GM12891 (cell line): ENCODE data around the gene EIF3D.

ENCODE experiments used
- DNase-seq: peaks from one replicate; pipeline ENCODE4 v3.0.0; 2011; ENCODE audit warnings: low spot score; ENCODE audit not compliant: insufficient read length
- FAIRE-seq: peaks from 2 replicates; lab custom pipeline; 2011; peaks lifted over from hg19 to GRCh38; lab: Jason Lieb, UNC
- PAX5 ChIP-seq: IDR thresholded peaks from 2 replicates; pipeline ENCODE4 v1.6.1; 2011; ENCODE audit warnings: low read length, moderate library complexity, mild to moderate bottlenecking; ENCODE audit not compliant: insufficient read depth, severe bottlenecking
- POLR2A ChIP-seq: IDR thresholded peaks from 2 replicates; pipeline ENCODE4 v1.6.1; 2011; ENCODE audit warnings: low read depth, low read length, control low read depth
- POLR2AphosphoS5 ChIP-seq: IDR thresholded peaks from 2 replicates; pipeline ENCODE4 v1.6.1; 2011; ENCODE audit warnings: low read depth, low read length, control low read depth
- POU2F2 ChIP-seq: IDR thresholded peaks from 2 replicates; pipeline ENCODE4 v1.6.1; 2011; ENCODE audit warnings: low read depth, mild to moderate bottlenecking, control low read depth, low read length, moderate library complexity
- SPI1 ChIP-seq: IDR thresholded peaks from 2 replicates; pipeline ENCODE4 v1.6.1; 2011; ENCODE audit warnings: low read depth, low read length, control low read depth
- TAF1 ChIP-seq: IDR thresholded peaks from 2 replicates; pipeline ENCODE4 v1.6.1; 2011; ENCODE audit warnings: low read depth, low read length, control low read depth

EIF3D gene

GRCh38 chr22:36470162-36470993 lies 58.6 kb downstream of the EIF3D start:
- peak; percentile 82 for DNase-seq
- TF ChIP-seq SPI1: no peak
- no peak for TF ChIP-seq TAF1
- no peak for TF ChIP-seq PAX5
- TF ChIP-seq POU2F2: peak; percentile 43; the same call in 1 of the 2 replicates
- TF ChIP-seq POLR2AphosphoS5: 0 out of 2 replicates have a peak, but pooled peaks have one; percentile 35
- no peak for TF ChIP-seq POLR2A
- peak; percentile 93 for FAIRE-seq

- TF ChIP-seq POU2F2 (no peak), POLR2A (no peak), SPI1 (no peak), POLR2AphosphoS5 (no peak), PAX5 (no peak), TAF1 (no peak)
- no peak for DNase-seq
- FAIRE-seq: no peak
Measured at GRCh38 chr22:36469094-36469710, 59.8 kb downstream of the EIF3D start.

- no peak for DNase-seq
- FAIRE-seq: no peak
- TF ChIP-seq SPI1: no peak
- TF ChIP-seq POLR2A: no peak
Measured at GRCh38 chr22:36467946-36468345, 61.0 kb downstream of the EIF3D start.

- no peak for TF ChIP-seq POU2F2
- no peak for TF ChIP-seq POLR2AphosphoS5
- no peak for TF ChIP-seq POLR2A
- TF ChIP-seq SPI1: no peak
- TF ChIP-seq TAF1: no peak
- no peak for TF ChIP-seq PAX5
- no peak for DNase-seq
- FAIRE-seq: no peak
Measured at GRCh38 chr22:36467042-36467810, 61.7 kb downstream of the EIF3D start.

GRCh38 chr22:36466258-36466657 lies 62.7 kb downstream of the EIF3D start:
- DNase-seq (no peak), FAIRE-seq (no peak)
- TF ChIP-seq SPI1 (no peak), POLR2AphosphoS5 (no peak), POU2F2 (no peak), POLR2A (no peak), TAF1 (no peak), PAX5 (no peak)

GRCh38 chr22:36465232-36466021 lies 63.5 kb downstream of the EIF3D start:
- DNase-seq: no peak
- no peak for FAIRE-seq
- TF ChIP-seq POLR2A (peak; percentile 24; the same call in 1 of the 2 replicates), POU2F2 (no peak), TAF1 (no peak)

- DNase-seq (no peak), FAIRE-seq (no peak)
- TF ChIP-seq TAF1 (no peak), SPI1 (no peak), POLR2A (no peak), POU2F2 (no peak), POLR2AphosphoS5 (no peak)
Measured at GRCh38 chr22:36464715-36465231, 64.2 kb downstream of the EIF3D start.

GRCh38 chr22:36463783-36464184 lies 65.2 kb downstream of the EIF3D start:
- DNase-seq (no peak), FAIRE-seq (no peak)
- TF ChIP-seq PAX5 (no peak), TAF1 (no peak), SPI1 (no peak), POU2F2 (no peak), POLR2A (no peak), POLR2AphosphoS5 (no peak)

- FAIRE-seq (no peak), DNase-seq (no peak)
- TF ChIP-seq TAF1 (no peak), POU2F2 (no peak), PAX5 (no peak), POLR2A (no peak), SPI1 (no peak), POLR2AphosphoS5 (no peak)
Measured at GRCh38 chr22:36461665-36462649, 67.0 kb downstream of the EIF3D start.
